ENCODE data around the gene ECHDC1.

GRCh38 chr6:127300411-127300810, 43.0 kb downstream of the ECHDC1 start:
- TF ChIP-seq POLR2AphosphoS5 (IDR thresholded peaks at IDR 0.05; ENCODE audit: borderline replicate concordance, low read depth, low read length) (no peak), EZH2 (IDR thresholded peaks at IDR 0.05) (no peak), FOXP2 (optimal IDR thresholded peaks at IDR 0.05; ENCODE audit: control extremely low read depth, extremely low read length, insufficient read depth) (no peak)

Data from SK-N-MC (cell line).